ENCODE measurements around the gene DAW1. TPM values are rescaled to one million over a fixed set of nuclear protein-coding genes. Genes with fewer than 3 reads are reported as not detected.

DAW1 gene
- total RNA-seq, 1 donor from 2014 or later, result 0.80 TPM

DNA sequence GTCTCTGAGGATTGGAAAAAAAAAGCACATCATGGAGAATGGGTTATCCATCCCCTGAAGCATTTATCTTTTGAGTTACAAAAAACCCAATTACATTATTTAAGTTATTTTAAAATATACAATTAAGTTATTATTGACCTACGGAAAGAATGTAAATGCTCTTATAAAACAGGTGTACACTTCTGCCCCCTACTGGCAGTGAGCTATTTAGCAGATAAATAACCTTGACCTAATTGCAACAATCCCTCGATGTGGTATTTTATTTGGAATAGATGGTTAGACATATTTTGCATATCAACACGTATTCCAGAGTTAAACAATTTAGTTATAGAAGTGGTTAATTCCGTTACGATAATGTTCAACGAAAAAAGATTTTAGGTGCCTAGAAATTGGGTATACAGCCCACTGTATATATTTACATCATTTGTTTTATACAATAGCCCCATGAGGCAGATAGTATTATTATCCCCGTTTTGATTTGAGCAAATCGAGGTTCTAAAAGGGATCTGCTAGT, 9.1 kb upstream of the DAW1 start:
- no peaks in the 10 kb centered on the region for H3K36me3 Mint-ChIP-seq
- H3K27me3 Mint-ChIP-seq, result peaks cover 10% of the 10 kb centered on the region
- no peak overlapping the region for H3K4me3 Mint-ChIP-seq
- H3K9me3 Mint-ChIP-seq, result no peaks in the 10 kb centered on the region
- peak; percentile 88 for TF ChIP-seq CTCF (conservative IDR thresholded peaks at IDR 0.05)
- no peaks in the 10 kb centered on the region for H3K4me1 Mint-ChIP-seq (ENCODE audit: unreplicated experiment)
- H3K27ac Mint-ChIP-seq, result no peak overlapping the region
- no peak for DNase-seq (ENCODE audit: extremely low spot score, unreplicated experiment)

GRCh38 chr2:227862741-227863588, 8.5 kb upstream of the DAW1 start:
- H3K27ac Mint-ChIP-seq, result no peak overlapping the region
- no peaks in the 10 kb centered on the region for H3K9me3 Mint-ChIP-seq
- no peaks in the 10 kb centered on the region for H3K4me1 Mint-ChIP-seq (ENCODE audit: unreplicated experiment)
- H3K27me3 Mint-ChIP-seq, result peaks cover 11% of the 10 kb centered on the region
- H3K4me3 Mint-ChIP-seq, result no peak overlapping the region
- no peak for TF ChIP-seq CTCF (conservative IDR thresholded peaks at IDR 0.05)
- H3K36me3 Mint-ChIP-seq, result no peaks in the 10 kb centered on the region
- DNase-seq (ENCODE audit: extremely low spot score, unreplicated experiment), result no peak

DNA sequence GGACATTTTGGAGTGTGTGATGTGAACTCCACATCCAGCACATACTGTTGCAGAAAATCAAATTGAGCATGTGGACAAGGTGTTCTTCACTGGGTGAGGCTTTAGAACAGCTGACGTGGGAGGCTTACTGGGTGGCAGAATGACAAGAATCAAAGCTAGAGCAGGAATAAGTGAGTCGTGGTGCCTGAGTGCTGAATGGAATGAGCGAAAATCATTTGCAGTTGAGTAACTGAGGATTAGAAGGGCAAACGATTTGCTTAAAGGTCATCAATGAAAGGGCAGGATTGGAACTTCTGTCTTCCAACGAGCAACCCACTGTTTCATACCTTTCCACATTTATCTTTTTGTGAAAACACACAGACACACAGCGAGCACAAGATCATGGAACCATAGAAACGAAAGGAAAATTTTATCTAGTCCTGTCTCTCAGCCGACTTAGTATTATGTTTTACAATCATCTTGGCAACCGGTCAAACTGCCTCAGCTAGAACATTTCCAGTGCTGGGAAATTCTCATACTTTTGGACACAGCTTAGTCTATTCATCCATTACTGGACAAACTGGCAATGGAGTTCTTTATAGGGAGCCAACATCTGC, 7.2 kb upstream of the DAW1 start:
- Mint-ChIP-seq H3K27me3 (peaks cover 13% of the 10 kb centered on the region), H3K4me3 (no peak overlapping the region), H3K36me3 (no peaks in the 10 kb centered on the region), H3K27ac (no peak overlapping the region), H3K9me3 (no peaks in the 10 kb centered on the region), H3K4me1 (ENCODE audit: unreplicated experiment) (no peaks in the 10 kb centered on the region)
- DNase-seq (ENCODE audit: extremely low spot score, unreplicated experiment), result no peak
- no peak for TF ChIP-seq CTCF (conservative IDR thresholded peaks at IDR 0.05)

- H3K27ac Mint-ChIP-seq, result no peak overlapping the region
- TF ChIP-seq CTCF (conservative IDR thresholded peaks at IDR 0.05), result no peak
- no peak overlapping the region for H3K4me3 Mint-ChIP-seq
- H3K4me1 Mint-ChIP-seq (ENCODE audit: unreplicated experiment), result no peaks in the 10 kb centered on the region
- no peak for DNase-seq (ENCODE audit: extremely low spot score, unreplicated experiment)
- H3K36me3 Mint-ChIP-seq, result no peaks in the 10 kb centered on the region
- no peaks in the 10 kb centered on the region for H3K9me3 Mint-ChIP-seq
- peaks cover 21% of the 10 kb centered on the region for H3K27me3 Mint-ChIP-seq
Measured at GRCh38 chr2:227865291-227865690, 6.1 kb upstream of the DAW1 start.

- Mint-ChIP-seq H3K9me3 (no peaks in the 10 kb centered on the region), H3K27ac (no peak overlapping the region), H3K36me3 (no peaks in the 10 kb centered on the region), H3K4me3 (no peak overlapping the region), H3K4me1 (ENCODE audit: unreplicated experiment) (no peaks in the 10 kb centered on the region), H3K27me3 (peaks cover 22% of the 10 kb centered on the region)
- no peak for TF ChIP-seq CTCF (conservative IDR thresholded peaks at IDR 0.05)
- DNase-seq (ENCODE audit: extremely low spot score, unreplicated experiment), result no peak
Measured at GRCh38 chr2:227867386-227867785, 4.0 kb upstream of the DAW1 start.
